SU-DHL-6 (cell line): ENCODE data around the gene EEF2.
A peak's percentile ranks its signal among the peaks of the same experiment; 100 is the strongest.

Experiments
- H2AFZ ChIP-seq: fragments of 200-600 bp; sonication (generic); 2 replicates; pipeline ENCODE4 v1.6.1; 2014; ENCODE audit warnings: low read depth, mild to moderate bottlenecking, moderate library complexity, mixed read lengths, antibody characterized with exemption, low read length; ENCODE audit not compliant: severe bottlenecking
- H3F3A ChIP-seq: fragments of 200-600 bp; shearing (Covaris generic); 2 replicates; pipeline ENCODE4 v1.6.0; 2016; ENCODE audit warnings: antibody characterized with exemption, mild to moderate bottlenecking; ENCODE audit not compliant: insufficient read depth
- H3K27ac ChIP-seq: fragments of 200-600 bp; sonication (generic); 2 replicates; pipeline ENCODE4 v1.5.1; 2016; ENCODE audit warnings: low read depth, mild to moderate bottlenecking, low read length, moderate library complexity, mixed read lengths
- H3K27me3 ChIP-seq: fragments of 200-600 bp; sonication (generic), shearing (Covaris generic); 2 replicates; pipeline ENCODE4 v1.6.0; 2014; ENCODE audit warnings: mild to moderate bottlenecking, low read length
- H3K36me3 ChIP-seq: fragments of 200-600 bp; sonication (generic); 2 replicates; pipeline ENCODE4 v1.6.1; 2014; ENCODE audit warnings: mild to moderate bottlenecking, low read length, mixed read lengths
- H3K4me2 ChIP-seq: fragments of 300-600, 200-600 bp; shearing (Covaris generic), sonication (generic); 2 replicates; pipeline ENCODE4 v1.6.0; 2014; ENCODE audit warnings: low read length, low read depth, mild to moderate bottlenecking; ENCODE audit not compliant: poor library complexity, severe bottlenecking
- H3K4me3 ChIP-seq: fragments of 200-600 bp; sonication (generic); 2 replicates; pipeline ENCODE4 v1.5.1; 2014; ENCODE audit warnings: antibody characterized with exemption, low read length, mild to moderate bottlenecking, mixed read lengths; ENCODE audit not compliant: insufficient read depth, poor library complexity, severe bottlenecking
- H3K79me2 ChIP-seq: fragments of 200-600 bp; sonication (generic); 2 replicates; pipeline ENCODE4 v1.6.1; 2014; ENCODE audit warnings: mild to moderate bottlenecking, low read length, moderate library complexity; ENCODE audit not compliant: insufficient read depth
- H3K9ac ChIP-seq: fragments of 200-600 bp; sonication (generic); 2 replicates; pipeline ENCODE4 v1.7.0; 2014; ENCODE audit warnings: mild to moderate bottlenecking, low read length
- H3K9me2 ChIP-seq: fragments of 200-600 bp; sonication (generic); replicated peaks from 2 replicates; pipeline ENCODE4 v1.6.1; 2014; ENCODE audit warnings: low read length; ENCODE audit not compliant: insufficient read depth
- H3K9me3 ChIP-seq: fragments of 200-600 bp; sonication (generic); 2 replicates; pipeline ENCODE4 v1.6.1; 2014; ENCODE audit warnings: low read length, mixed read lengths; ENCODE audit not compliant: insufficient read depth
- H4K20me1 ChIP-seq: fragments of 200-600 bp; sonication (generic); 2 replicates; pipeline ENCODE4 v1.6.1; 2014; ENCODE audit warnings: low read depth, mild to moderate bottlenecking, antibody characterized with exemption, low read length, moderate library complexity, mixed read lengths
- CTCF ChIP-seq: fragments of 200-600 bp; sonication (generic); IDR thresholded peaks from one replicate; pipeline ENCODE4 v1.5.1; 2017; ENCODE audit warnings: antibody characterized with exemption, mild to moderate bottlenecking, low read length, moderate library complexity; ENCODE audit not compliant: insufficient read depth, poor library complexity, severe bottlenecking
- EZH2phosphoT487 ChIP-seq: fragments of 200-600 bp; sonication (generic), shearing (Covaris generic); conservative IDR thresholded peaks from 2 replicates; pipeline ENCODE4 v1.6.1; 2018; ENCODE audit warnings: mild to moderate bottlenecking, antibody characterized with exemption, low read length, moderate library complexity, mixed read lengths

Gene EEF2

DNA sequence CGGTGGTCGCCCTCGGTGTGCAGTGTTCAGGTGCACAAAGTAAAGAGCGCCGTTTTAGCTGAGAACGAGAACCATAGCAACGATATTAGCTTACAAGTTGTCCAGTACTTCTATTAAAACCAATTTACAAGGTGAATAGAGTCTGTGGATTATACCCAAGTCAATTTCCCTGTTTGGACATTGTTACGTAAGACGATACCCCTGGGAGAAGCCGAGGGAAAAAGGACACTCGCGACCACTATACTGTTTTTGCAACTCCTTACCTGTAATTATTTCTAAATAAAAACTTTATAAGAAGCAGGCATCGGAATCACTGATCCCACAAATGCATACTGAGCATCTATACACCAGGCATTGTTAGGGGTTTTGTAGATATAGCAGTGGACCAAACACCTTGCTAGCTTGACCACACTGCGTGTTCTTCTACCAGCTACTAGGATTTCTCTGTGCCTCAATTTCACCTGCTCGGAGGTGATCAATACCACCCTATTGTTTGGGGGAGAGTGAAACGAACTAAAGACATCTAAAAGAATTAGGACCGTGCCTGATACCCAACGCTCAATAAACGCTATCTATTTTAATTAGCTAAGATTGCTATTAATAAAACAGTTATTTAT is 488 bp upstream of the EEF2 start:
- peak overlapping the region; percentile 95 for H3K4me2 ChIP-seq
- H3F3A ChIP-seq = peaks cover 66% of the 10 kb centered on the region
- no peaks in the 10 kb centered on the region for H3K9me3 ChIP-seq
- peak overlapping the region; percentile 82 for H2AFZ ChIP-seq
- H3K79me2 ChIP-seq = peaks cover 43% of the 10 kb centered on the region
- TF ChIP-seq EZH2phosphoT487 (no peak), CTCF (no peak)
- H3K9ac ChIP-seq = peak overlapping the region; percentile 94
- H3K27me3 ChIP-seq = no peaks in the 10 kb centered on the region
- peak overlapping the region; percentile 89 for H3K4me3 ChIP-seq
- peak overlapping the region; percentile 81 for H3K27ac ChIP-seq
- no peaks in the 10 kb centered on the region for H3K9me2 ChIP-seq
- peaks cover 37% of the 10 kb centered on the region for H3K36me3 ChIP-seq
- H4K20me1 ChIP-seq = peaks cover 37% of the 10 kb centered on the region; the same call in 1 of the 2 replicates

GRCh38 chr19:3984584-3984907 is 717 bp downstream of the EEF2 start:
- Histone ChIP-seq H3K36me3 (peaks cover 45% of the 10 kb centered on the region), H3K9me3 (no peaks in the 10 kb centered on the region), H2AFZ (no peak overlapping the region), H3K9me2 (no peaks in the 10 kb centered on the region), H3K27ac (peak overlapping the region; percentile 87), H3K9ac (peak overlapping the region; percentile 94), H3F3A (peaks cover 66% of the 10 kb centered on the region), H3K27me3 (no peaks in the 10 kb centered on the region), H3K79me2 (peaks cover 53% of the 10 kb centered on the region), H3K4me3 (peak overlapping the region; percentile 89), H4K20me1 (peaks cover 39% of the 10 kb centered on the region; the same call in 1 of the 2 replicates), H3K4me2 (peak overlapping the region; percentile 74)
- TF ChIP-seq EZH2phosphoT487 (no peak), CTCF (no peak)

DNA sequence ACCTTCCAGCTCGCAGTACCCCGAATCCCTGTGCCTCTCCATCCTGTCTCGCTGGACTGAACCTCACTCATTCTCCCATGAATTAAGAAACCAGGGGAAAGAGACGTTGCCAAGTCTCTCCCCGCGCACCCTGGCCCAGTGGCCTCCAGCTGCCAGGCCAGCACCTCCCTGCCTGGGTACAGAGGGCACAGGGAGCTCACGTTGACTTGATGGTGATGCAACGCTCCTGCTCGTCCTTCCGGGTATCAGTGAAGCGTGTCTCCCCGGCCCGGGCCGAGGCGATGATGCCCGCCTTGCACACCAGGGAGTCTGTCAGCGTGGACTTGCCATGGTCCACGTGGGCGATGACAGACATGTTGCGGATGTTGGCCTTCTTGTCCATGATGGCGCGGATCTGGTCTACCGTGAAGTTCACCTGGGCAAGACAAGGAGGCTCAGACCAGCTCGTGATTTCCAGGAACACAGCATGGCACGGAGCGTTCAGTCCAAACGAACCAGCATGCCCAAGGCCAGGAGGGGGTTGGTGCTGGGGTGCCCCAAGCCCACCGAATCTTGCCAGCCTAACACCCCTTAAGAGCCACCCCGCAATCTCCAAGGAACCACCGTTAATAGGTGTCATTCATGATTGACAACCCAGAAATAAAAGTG is 1.2 kb downstream of the EEF2 start:
- Histone ChIP-seq H3K27me3 (no peaks in the 10 kb centered on the region), H3K4me2 (peak overlapping the region; percentile 74), H3K36me3 (peaks cover 45% of the 10 kb centered on the region), H4K20me1 (peaks cover 39% of the 10 kb centered on the region; the same call in 1 of the 2 replicates), H3K79me2 (peaks cover 57% of the 10 kb centered on the region), H2AFZ (no peak overlapping the region), H3K9ac (peak overlapping the region; percentile 94), H3F3A (peaks cover 67% of the 10 kb centered on the region), H3K9me3 (no peaks in the 10 kb centered on the region), H3K9me2 (no peaks in the 10 kb centered on the region), H3K27ac (peak overlapping the region; percentile 87), H3K4me3 (peak overlapping the region; percentile 89)
- TF ChIP-seq CTCF (no peak), EZH2phosphoT487 (no peak)
